ENCODE measurements around the gene POTEF.
"Not testable (repeated sequence)": the region's sequence is repeated elsewhere in the genome, so short reads cannot be mapped to it uniquely, and the experiment has no call there.

GRCh38 chr2:130142396-130143265 lies 13.6 kb upstream of the POTEF start:
- not testable (repeated sequence) for TF ChIP-seq POLR2A (IDR thresholded peaks at IDR 0.05; ENCODE audit: low read length); GATA1 (IDR thresholded peaks at IDR 0.05; ENCODE audit: low read depth, low read length)

Measured in erythroblast (primary cell).